H4 (cell line): Measurements from ENCODE around the gene B4GALT6. TPM values are rescaled to one million over a fixed set of nuclear protein-coding genes. Genes with fewer than 3 reads are reported as not detected.
A peak's percentile ranks its signal among the peaks of the same experiment; 100 is the strongest.

Experiments
- DNase-seq: peaks from one replicate; pipeline ENCODE4 v3.0.0-alpha.2; 2015; ENCODE audit warnings: low spot score
- total RNA-seq: library from RNA; depleted of rRNA; stranded (reverse); fragments of >200 nt; shearing (Covaris generic); gene quantifications from 2 replicates; pipeline ENCODE4 v1.2.3, GENCODE V29; 2014

Gene B4GALT6
- total RNA-seq, 1 experiment from 2014 or later: 9.6 TPM

DNA sequence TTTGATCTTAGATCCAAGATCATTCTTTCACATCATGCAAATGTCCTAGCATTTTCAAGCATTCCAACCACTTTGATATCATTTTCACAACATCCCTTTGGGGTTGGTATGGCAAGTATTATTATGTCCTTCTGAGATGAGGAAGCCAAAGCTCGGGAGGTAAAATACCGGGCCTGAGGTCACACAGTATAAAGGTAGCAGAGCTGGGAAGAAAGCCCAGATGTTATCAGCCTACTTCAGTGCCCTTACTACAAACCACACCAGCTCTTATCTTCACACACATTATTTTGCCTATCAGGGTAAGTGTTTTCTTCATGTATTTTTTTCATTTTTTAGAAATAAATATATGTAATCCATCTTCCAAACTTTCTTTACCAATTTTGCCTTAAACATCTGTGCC is 4.2 kb upstream of the B4GALT6 start:
- no peak for DNase-seq

- DNase-seq: no peak
Measured at GRCh38 chr18:31686986-31687928, 2.9 kb upstream of the B4GALT6 start.

- no peak for DNase-seq
Measured at GRCh38 chr18:31686572-31686971, 2.2 kb upstream of the B4GALT6 start.

- peak; percentile 69 for DNase-seq
Measured at GRCh38 chr18:31685097-31686082, 1.0 kb upstream of the B4GALT6 start.

DNA sequence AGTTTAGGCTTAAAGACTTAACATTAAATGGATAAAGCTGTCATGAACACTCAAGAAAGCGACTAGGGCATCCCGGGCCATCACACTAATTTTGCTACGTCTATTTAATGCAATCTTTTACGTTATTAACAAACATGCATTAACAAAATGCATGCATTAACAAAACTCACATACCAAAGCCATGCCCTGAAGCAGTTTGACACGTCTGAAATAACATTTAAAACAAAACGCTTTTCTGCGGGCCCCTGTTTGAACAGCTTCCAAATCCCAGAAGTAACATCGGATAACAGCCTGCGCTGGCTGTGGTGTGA is 458 bp downstream of the B4GALT6 start:
- DNase-seq: no peak

GRCh38 chr18:31683106-31683505 is 1.3 kb downstream of the B4GALT6 start:
- no peak for DNase-seq

DNA sequence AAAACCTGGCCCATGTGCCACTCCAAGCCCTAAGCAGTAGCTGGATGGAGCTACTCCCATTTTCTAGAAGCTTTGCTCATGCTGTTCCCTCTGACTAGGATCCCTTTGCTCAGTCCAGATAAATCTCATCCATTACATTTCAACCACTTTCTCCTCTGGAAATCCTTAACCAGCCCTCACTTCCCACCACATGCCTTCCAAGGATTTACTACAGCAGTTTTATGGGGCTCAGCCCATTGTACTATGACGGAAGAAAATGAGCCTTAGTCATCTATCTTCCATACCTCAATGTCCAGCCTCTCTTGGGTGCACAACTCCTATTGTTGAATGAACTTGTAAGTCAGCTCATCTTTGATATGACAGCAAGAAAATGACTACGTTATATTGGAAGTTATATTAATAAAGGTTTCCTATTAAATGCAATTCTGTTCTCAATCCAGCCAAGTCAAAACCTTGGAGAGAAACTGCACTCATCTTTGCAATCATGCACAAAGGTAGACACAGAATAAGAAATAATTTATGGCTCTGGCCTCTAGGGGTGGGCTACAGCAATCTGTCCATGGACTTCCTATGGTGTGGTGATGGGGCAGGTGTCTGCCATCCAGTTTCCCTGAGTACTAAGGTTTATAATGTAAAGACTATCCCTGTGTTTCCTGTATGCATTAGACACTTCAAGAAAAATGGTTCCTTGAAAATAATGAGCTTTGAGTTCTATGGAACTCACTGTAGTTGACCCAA is 3.4 kb downstream of the B4GALT6 start:
- no peak for DNase-seq

- no peak for DNase-seq
Measured at GRCh38 chr18:31680433-31680811, 4.0 kb downstream of the B4GALT6 start.

DNA sequence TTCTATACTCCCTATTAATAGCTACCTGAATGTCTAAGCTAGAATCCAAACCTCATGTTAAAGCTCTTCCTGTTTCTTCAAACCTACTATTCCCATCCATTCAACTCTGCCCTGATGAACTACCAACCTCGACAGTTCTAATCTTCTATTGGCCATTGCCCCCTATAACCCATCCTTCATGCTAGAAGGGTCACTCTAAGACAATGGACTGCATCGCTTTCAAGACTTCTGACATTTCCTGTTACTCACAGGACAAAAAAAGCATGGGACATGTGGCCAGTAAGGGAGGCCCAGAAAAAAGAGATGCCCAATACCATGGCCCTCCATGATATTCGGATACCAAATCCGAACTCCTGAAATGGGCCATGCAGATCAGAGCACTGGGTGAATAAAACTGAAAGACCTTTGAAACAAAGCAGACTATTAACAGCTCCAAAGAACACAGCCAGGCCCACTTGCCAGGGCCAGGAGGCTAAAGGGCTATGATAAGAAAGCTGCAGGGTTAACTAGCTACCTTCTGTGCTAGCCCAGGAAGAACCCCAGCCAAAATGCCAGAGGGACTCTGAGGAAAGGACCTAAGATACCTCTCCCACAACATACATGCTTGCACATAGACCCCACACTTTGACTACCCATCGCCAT is 4.5 kb downstream of the B4GALT6 start:
- DNase-seq: no peak

DNA sequence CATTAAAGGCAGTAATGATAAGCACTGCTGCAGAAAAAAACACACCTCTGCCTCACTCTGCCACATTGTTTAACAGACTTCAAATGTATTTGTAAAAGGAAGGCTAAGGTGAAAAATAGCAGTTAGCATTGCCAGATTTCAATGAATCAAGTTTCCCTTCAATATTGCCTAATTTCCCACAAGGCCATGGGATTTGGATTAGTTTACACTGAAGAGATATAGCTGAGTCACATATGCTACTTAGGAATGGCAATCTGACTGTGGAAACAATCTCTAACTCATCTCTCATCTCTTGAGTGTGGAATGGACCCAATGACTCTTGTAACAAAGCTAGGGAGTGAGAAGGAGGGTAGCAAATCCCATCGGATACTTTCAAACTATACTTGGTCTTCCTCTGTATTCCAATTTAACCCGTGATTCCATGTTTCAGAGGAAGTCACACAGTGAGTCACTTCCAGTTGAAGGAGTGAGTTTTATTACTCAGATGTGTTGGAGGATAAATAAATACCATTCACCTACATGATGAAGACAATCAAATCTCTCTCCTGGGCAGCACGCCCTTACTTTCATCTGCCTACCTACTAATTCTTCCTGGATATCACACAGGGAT is 5.1 kb downstream of the B4GALT6 start:
- DNase-seq: peak; percentile 50

DNA sequence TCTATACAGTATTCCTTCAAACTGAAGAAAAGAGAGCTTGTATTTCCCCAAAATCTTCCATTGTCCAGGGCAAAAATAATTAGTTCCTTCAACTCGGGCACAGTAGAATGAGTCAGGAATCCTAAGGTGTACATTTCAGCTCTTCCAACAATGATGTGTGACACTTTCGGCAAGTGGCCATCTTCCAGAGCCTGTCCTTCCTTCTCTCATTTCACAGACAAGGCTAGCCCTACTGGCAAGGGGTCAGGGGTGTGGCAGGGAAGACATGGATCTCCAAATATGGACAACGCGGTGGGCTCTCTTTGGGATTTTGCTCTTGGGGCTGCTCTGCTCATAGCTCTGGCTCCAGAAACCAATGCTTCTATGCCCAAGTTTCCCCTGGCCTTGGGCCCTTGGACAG is 6.0 kb downstream of the B4GALT6 start:
- no peak for DNase-seq

- no peak for DNase-seq
Measured at GRCh38 chr18:31677592-31677991, 6.8 kb downstream of the B4GALT6 start.

DNA sequence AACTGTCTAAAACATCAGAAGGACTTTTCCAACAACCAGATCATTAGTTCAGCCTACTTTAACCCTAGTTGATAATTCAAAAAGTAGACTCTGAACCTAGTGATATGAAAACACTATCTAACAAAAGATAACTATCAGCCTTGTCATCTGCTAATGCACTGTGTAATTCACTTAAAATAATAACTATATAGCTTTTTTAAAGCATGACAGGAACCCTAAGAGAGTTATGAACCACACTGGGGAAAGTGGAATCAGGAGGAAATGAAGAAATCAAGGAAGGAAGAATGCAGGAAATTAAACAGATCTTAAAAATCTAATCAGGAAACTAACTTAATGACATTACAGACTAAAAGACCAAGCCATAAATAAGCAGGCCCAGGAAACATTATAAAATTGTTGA is 9.0 kb downstream of the B4GALT6 start:
- no peak for DNase-seq

DNA sequence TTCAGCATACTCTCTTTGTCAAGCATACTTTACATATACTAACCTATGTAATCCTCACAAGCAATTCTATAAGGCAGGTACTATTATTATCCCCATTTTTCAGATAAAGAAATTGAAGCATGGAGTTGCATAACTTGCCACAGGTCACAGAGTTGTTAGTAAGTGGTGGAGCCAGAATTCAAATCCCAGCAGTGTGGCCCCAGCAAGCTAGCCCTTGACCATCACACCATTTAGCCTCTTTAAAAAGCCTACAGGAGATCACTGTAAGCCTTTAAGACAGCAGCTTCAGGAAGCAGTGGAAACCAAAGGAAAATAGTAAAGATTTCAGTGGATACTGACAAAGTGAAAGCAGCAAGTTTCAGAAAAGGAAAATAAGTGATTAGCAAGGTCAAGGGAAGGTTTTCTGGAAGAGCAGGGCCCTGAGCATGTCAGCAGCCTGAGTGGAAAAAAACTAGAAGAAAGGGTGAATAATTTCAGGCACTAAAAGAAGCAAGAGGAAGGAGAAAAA is 11.7 kb downstream of the B4GALT6 start:
- no peak for DNase-seq

- DNase-seq: no peak
Measured at GRCh38 chr18:31671951-31672350, 12.4 kb downstream of the B4GALT6 start.

DNA sequence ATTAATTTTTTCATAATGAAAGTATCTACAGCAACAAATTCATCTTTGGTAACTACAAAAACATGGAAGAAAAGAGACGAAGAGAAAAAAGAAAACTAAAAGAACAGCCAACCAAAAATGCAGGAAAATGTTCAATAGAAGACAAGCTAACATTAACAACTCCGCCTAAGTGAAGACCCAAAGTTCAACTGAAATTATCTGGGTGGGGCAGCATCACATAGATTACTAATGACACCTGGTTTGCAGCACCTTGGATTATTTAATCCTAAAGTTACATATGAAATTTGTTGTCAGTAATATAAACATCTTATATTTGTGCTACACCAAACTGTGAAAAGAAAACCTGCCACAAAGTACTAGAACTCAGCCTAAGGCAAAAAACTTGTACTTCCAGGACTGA is 14.8 kb downstream of the B4GALT6 start:
- DNase-seq: no peak

GRCh38 chr18:31667185-31667584 is 17.2 kb downstream of the B4GALT6 start:
- DNase-seq: no peak

GRCh38 chr18:31666055-31666454 is 18.3 kb downstream of the B4GALT6 start:
- no peak for DNase-seq

- no peak for DNase-seq
Measured at GRCh38 chr18:31664101-31664500, 20.3 kb downstream of the B4GALT6 start.

DNA sequence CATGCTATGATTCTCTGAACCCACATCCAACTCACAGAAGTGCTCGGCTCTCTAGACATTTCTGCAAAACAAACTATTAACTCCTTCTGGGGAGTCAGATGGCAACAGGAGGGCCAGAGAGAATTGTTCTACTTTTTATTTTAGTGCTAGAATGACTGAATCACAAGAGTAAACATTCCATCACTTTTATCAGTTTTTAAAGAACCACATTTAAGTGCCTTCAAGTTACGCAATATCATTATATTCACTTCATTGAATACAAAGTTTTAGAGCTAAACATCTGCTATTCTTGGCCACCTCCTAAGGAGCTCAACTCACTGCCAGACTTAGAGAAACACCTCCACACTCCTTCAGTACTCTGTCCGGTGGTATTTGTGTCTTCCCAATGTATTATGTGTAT is 22.4 kb downstream of the B4GALT6 start:
- peak; percentile 31 for DNase-seq

GRCh38 chr18:31660763-31661162 is 23.6 kb downstream of the B4GALT6 start:
- no peak for DNase-seq
